Upper lobe of left lung (tissue), 4 donors: Measurements from ENCODE around the gene LRRC10.

ENCODE experiments used
- POLR2A ChIP-seq, 4 donors: fragments of 450-650 bp; IDR thresholded peaks; one replicate each; pipeline ENCODE4 v1.5.1; 2016 to 2017; ENCODE audit warnings: antibody characterized with exemption in 4 of 4, mild to moderate bottlenecking in 2 of 4
- TF ChIP-seq, protein P1 (sequence below), 6 experiments: fragments of 450-650 bp in 4 of 6; fragments of 200-600 bp in 2 of 6; sonication (generic) in 2 of 6; IDR thresholded peaks; one replicate each; pipeline ENCODE4 v1.5.1; 2016 to 2019; ENCODE audit warnings: antibody characterized with exemption in 6 of 6

DNA sequence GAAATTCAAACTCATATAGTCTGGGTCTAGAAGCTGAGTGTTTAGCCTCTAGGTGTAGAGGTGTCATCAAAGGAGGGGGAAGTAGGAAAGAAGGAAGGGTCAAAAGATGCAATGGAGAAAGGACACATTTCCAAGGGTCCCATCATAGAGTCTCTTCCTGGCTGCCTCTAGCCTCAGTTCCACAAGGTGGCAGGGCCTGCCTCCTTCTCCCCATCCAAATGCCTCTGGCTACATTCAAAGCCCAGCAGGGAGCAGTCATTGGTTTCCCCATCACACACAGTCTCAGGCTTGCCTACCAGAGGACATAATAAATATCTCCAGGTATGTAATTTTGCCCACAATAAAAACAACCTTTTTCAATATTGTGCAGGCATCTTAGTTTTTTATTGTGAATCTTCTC, 27.5 kb downstream of the LRRC10 start:
- TF ChIP-seq, protein P1, sequence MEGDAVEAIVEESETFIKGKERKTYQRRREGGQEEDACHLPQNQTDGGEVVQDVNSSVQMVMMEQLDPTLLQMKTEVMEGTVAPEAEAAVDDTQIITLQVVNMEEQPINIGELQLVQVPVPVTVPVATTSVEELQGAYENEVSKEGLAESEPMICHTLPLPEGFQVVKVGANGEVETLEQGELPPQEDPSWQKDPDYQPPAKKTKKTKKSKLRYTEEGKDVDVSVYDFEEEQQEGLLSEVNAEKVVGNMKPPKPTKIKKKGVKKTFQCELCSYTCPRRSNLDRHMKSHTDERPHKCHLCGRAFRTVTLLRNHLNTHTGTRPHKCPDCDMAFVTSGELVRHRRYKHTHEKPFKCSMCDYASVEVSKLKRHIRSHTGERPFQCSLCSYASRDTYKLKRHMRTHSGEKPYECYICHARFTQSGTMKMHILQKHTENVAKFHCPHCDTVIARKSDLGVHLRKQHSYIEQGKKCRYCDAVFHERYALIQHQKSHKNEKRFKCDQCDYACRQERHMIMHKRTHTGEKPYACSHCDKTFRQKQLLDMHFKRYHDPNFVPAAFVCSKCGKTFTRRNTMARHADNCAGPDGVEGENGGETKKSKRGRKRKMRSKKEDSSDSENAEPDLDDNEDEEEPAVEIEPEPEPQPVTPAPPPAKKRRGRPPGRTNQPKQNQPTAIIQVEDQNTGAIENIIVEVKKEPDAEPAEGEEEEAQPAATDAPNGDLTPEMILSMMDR (IDR thresholded peaks at IDR 0.05), result no peak
- TF ChIP-seq POLR2A (IDR thresholded peaks at IDR 0.05), result no peak
